Motor neuron (in vitro differentiated cells): ENCODE measurements around the gene KCNQ2. TPM values are rescaled to one million over a fixed set of nuclear protein-coding genes. Genes with fewer than 3 reads are reported as not detected.

Source experiments
- ATAC-seq, 8 experiments: fragments of 200-7000 bp; cut with Tn5 transposase; replicated peaks in 6 of 8; 2 replicates each; pipeline ENCODE4 v1.8.0; 2021; ENCODE audit warnings: mild to moderate bottlenecking in 8 of 8, moderate library complexity in 8 of 8
- H3K27ac ChIP-seq, 2 donors: fragments of 250-450 bp; sonication (Bioruptor Pico); 2 replicates each; pipeline ENCODE4 v1.9.0; 2021; ENCODE audit warnings: antibody characterized with exemption in 2 of 2, mild to moderate bottlenecking in 2 of 2, moderate library complexity in 1 of 2
- H3K4me1 ChIP-seq, 2 donors: fragments of 250-450 bp; sonication (Bioruptor Pico); replicated peaks in 1 of 2; 2 replicates each; pipeline ENCODE4 v1.6.1; 2021; ENCODE audit warnings: antibody characterized with exemption in 2 of 2, mild to moderate bottlenecking in 2 of 2, moderate library complexity in 1 of 2
- H3K4me3 ChIP-seq, 5 donors: fragments of 250-450 bp; sonication (Bioruptor Pico); 2 replicates each; pipeline ENCODE4 v1.9.0; 2021; ENCODE audit warnings: antibody characterized with exemption in 5 of 5, mild to moderate bottlenecking in 5 of 5, moderate library complexity in 4 of 5
- WGBS, 10 experiments: fragments of 450-650 bp; shearing (Covaris generic); methylation state at CpG; one replicate each; pipeline ENCODE4 v1.0.0; 2022; 5-methylcytosine and 5-hydroxymethylcytosine counted together
- in situ Hi-C, 9 experiments: fragments of 400-800 bp; cut with MboI; loops; one replicate each; pipeline ENCODE4 v1.15.0; 2021; ENCODE audit warnings: low sequenced_read_pairs in 9 of 9, low pct_unique_long_range_greater_than_20kb in 2 of 9; ENCODE audit not compliant: unreplicated experiment in 9 of 9
- total RNA-seq, 8 experiments: library from RNA; unstranded; fragments of 300-600 nt; gene quantifications; 2 replicates each; pipeline versions ENCODE4 v1.2.3 to v1.2.4, GENCODE V29; 2022

KCNQ2 gene
- total RNA-seq, 8 experiments from 2014 or later, result 0.18 to 124 (median 58.4) TPM

GRCh38 chr20:63469713-63470101, 2.7 kb downstream of the KCNQ2 start:
- peaks cover 48 to 49% of the 10 kb centered on the region in 2 donors for H3K4me1 ChIP-seq
- no CpG with 5 or more reads among the region's 13 CpGs for WGBS, 10 experiments
- in situ Hi-C loops, result no loop called here
- H3K27ac ChIP-seq, result no peak overlapping the region
- H3K4me3 ChIP-seq, result peak overlapping the region; percentile 57 to 96 (median 88)
- ATAC-seq, result no peak

- no peak overlapping the region for H3K27ac ChIP-seq
- in situ Hi-C loops, result no loop called here
- 28 to 90% methylated on average over 2 of the region's 22 CpGs; no CpG with 5 or more reads in 8 of the 10 experiments for WGBS, 10 experiments
- ATAC-seq, result no peak
- peak overlapping the region in 1 of 5 donors; percentile 96 for H3K4me3 ChIP-seq
- peaks cover 48 to 53% of the 10 kb centered on the region in 2 donors for H3K4me1 ChIP-seq
Measured at GRCh38 chr20:63469019-63469712, 3.3 kb downstream of the KCNQ2 start.

- in situ Hi-C loops, result no loop called here
- peaks cover 48 to 53% of the 10 kb centered on the region in 2 donors for H3K4me1 ChIP-seq
- no peak overlapping the region for H3K4me3 ChIP-seq
- ATAC-seq, result no peak
- WGBS, 10 experiments, result 80 to 100% methylated on average over 1 to 2 of the region's 12 CpGs; no CpG with 5 or more reads in 8 of the 10 experiments
- no peak overlapping the region for H3K27ac ChIP-seq
Measured at GRCh38 chr20:63468421-63468820, 4.0 kb downstream of the KCNQ2 start.

GRCh38 chr20:63467294-63468083, 5.0 kb downstream of the KCNQ2 start:
- H3K4me3 ChIP-seq, result no peak overlapping the region
- no peak overlapping the region for H3K27ac ChIP-seq
- 0 to 100% (median 70%) methylated on average over 1 to 15 of the region's 19 CpGs for WGBS, 10 experiments
- in situ Hi-C loops, result no loop called here
- peaks cover 47 to 49% of the 10 kb centered on the region in 2 donors for H3K4me1 ChIP-seq
- no peak for ATAC-seq

GRCh38 chr20:63466861-63467260, 5.6 kb downstream of the KCNQ2 start:
- Histone ChIP-seq H3K4me1 (peaks cover 47 to 49% of the 10 kb centered on the region in 2 donors), H3K4me3 (no peak overlapping the region), H3K27ac (no peak overlapping the region)
- in situ Hi-C loops, result no loop called here
- WGBS, 10 experiments, result no CpG with 5 or more reads among the region's 17 CpGs
- no peak for ATAC-seq

GRCh38 chr20:63466250-63466825, 6.1 kb downstream of the KCNQ2 start:
- Histone ChIP-seq H3K4me1 (peaks cover 48 to 50% of the 10 kb centered on the region in 2 donors), H3K27ac (no peak overlapping the region), H3K4me3 (no peak overlapping the region)
- in situ Hi-C loops, result no loop called here
- WGBS, 10 experiments, result 21 to 100% (median 82%) methylated on average over 3 to 28 of the region's 55 CpGs; no CpG with 5 or more reads in 5 of the 10 experiments
- ATAC-seq, result no peak

GRCh38 chr20:63465380-63466249, 6.8 kb downstream of the KCNQ2 start:
- in situ Hi-C loops, result no loop called here
- 37 to 89% (median 79%) methylated on average over 1 to 25 of the region's 56 CpGs; no CpG with 5 or more reads in 5 of the 10 experiments for WGBS, 10 experiments
- H3K4me1 ChIP-seq, result peaks cover 48 to 50% of the 10 kb centered on the region in 2 donors
- H3K27ac ChIP-seq, result no peak overlapping the region
- no peak overlapping the region for H3K4me3 ChIP-seq
- ATAC-seq, result no peak

GRCh38 chr20:63464289-63464635, 8.2 kb downstream of the KCNQ2 start:
- H3K4me3 ChIP-seq, result no peak overlapping the region
- H3K4me1 ChIP-seq, result peaks cover 35 to 36% of the 10 kb centered on the region in 2 donors
- in situ Hi-C loops, result no loop called here
- H3K27ac ChIP-seq, result peak overlapping the region in 1 of 2 donors; percentile 39
- ATAC-seq, result no peak
- 67% methylated on average over 1 of the region's 12 CpGs; no CpG with 5 or more reads in 9 of the 10 experiments for WGBS, 10 experiments

- in situ Hi-C loops, result no loop called here
- Histone ChIP-seq H3K27ac (no peak overlapping the region), H3K4me1 (peaks cover 30 to 31% of the 10 kb centered on the region in 2 donors), H3K4me3 (no peak overlapping the region)
- peak in 6 of 8 experiments; percentile 40 to 67 (median 53) for ATAC-seq
- 30 to 92% (median 60%) methylated on average over 1 to 7 of the region's 22 CpGs; no CpG with 5 or more reads in 5 of the 10 experiments for WGBS, 10 experiments
Measured at GRCh38 chr20:63463400-63464288, 8.8 kb downstream of the KCNQ2 start.

- no peak for ATAC-seq
- in situ Hi-C loops, result no loop called here
- Histone ChIP-seq H3K4me1 (peaks cover 37 to 39% of the 10 kb centered on the region in 2 donors), H3K4me3 (no peak overlapping the region), H3K27ac (no peak overlapping the region)
- WGBS, 10 experiments, result 0 to 100% methylated on average over 1 of the region's 2 CpGs; no CpG with 5 or more reads in 8 of the 10 experiments
Measured at GRCh38 chr20:63462244-63462643, 10.2 kb downstream of the KCNQ2 start.

GRCh38 chr20:63461104-63461763, 11.2 kb downstream of the KCNQ2 start:
- Histone ChIP-seq H3K4me1 (peaks cover 47 to 49% of the 10 kb centered on the region in 2 donors), H3K27ac (no peak overlapping the region), H3K4me3 (no peak overlapping the region)
- ATAC-seq, result peak in 1 of 8 experiments; percentile 57
- 0 to 100% (median 80%) methylated on average over 1 to 4 of the region's 22 CpGs; no CpG with 5 or more reads in 3 of the 10 experiments for WGBS, 10 experiments
- in situ Hi-C loops, result no loop called here
